Neural cell (in vitro differentiated cells): ENCODE results near the gene KCND2. TPM values are rescaled to one million over a fixed set of nuclear protein-coding genes. Genes with fewer than 3 reads are reported as not detected.

ENCODE experiments used
- H2AFZ ChIP-seq: fragments of 200-600, 300-800 bp; sonication (generic), shearing (Covaris generic); 2 replicates; pipeline ENCODE4 v1.6.0; 2014; ENCODE audit warnings: low read depth, mild to moderate bottlenecking, antibody characterized with exemption, low read length, moderate library complexity
- H3F3A ChIP-seq: fragments of 200-600 bp; shearing (Covaris generic); 2 replicates; pipeline ENCODE4 v1.6.1; 2016; ENCODE audit warnings: mild to moderate bottlenecking, moderate library complexity, mixed read lengths, antibody characterized with exemption, low read length; ENCODE audit not compliant: insufficient read depth, poor library complexity, severe bottlenecking
- H3K27ac ChIP-seq: fragments of 200-600, 300-800 bp; sonication (generic), shearing (Covaris generic); 2 replicates; pipeline ENCODE4 v1.5.1; 2014; ENCODE audit warnings: mild to moderate bottlenecking, low read length, moderate library complexity
- H3K27me3 ChIP-seq: fragments of 300-800, 200-600 bp; sonication (generic), shearing (Covaris generic); 2 replicates; pipeline ENCODE4 v1.6.0; 2014; ENCODE audit warnings: mild to moderate bottlenecking, low read depth, low read length, moderate library complexity; ENCODE audit not compliant: insufficient read depth
- H3K36me3 ChIP-seq: fragments of 300-800, 200-600 bp; sonication (generic), shearing (Covaris generic); 2 replicates; pipeline ENCODE4 v1.5.1; 2014; ENCODE audit warnings: mild to moderate bottlenecking, antibody characterized with exemption, low read length, moderate library complexity; ENCODE audit not compliant: insufficient read depth
- H3K4me2 ChIP-seq: fragments of 300-800, 200-600 bp; sonication (generic), shearing (Covaris generic); 2 replicates; pipeline ENCODE4 v1.6.0; 2014; ENCODE audit warnings: mild to moderate bottlenecking, low read length
- H3K4me3 ChIP-seq: fragments of 300-800, 200-600 bp; sonication (generic), shearing (Covaris generic); 2 replicates; pipeline ENCODE4 v1.5.1; 2014; ENCODE audit warnings: mild to moderate bottlenecking, low read length, moderate library complexity
- H3K79me2 ChIP-seq: fragments of 200-600 bp; shearing (Covaris generic); replicated peaks from 2 replicates; pipeline ENCODE4 v1.6.0; 2014; ENCODE audit warnings: mild to moderate bottlenecking, low read length, moderate library complexity; ENCODE audit not compliant: insufficient read depth
- H3K9ac ChIP-seq: fragments of 300-800, 200-600 bp; sonication (generic), shearing (Covaris generic); 2 replicates; pipeline ENCODE4 v1.6.1; 2016; ENCODE audit warnings: mild to moderate bottlenecking, low read length, mixed read lengths
- H3K9me2 ChIP-seq: fragments of 200-600 bp; shearing (Covaris generic); 2 replicates; pipeline ENCODE4 v1.6.1; 2016; ENCODE audit warnings: mild to moderate bottlenecking, low read length, mixed read lengths; ENCODE audit not compliant: insufficient read depth
- H3K9me3 ChIP-seq: fragments of 200-600, 300-800 bp; sonication (generic), shearing (Covaris generic); 2 replicates; pipeline ENCODE4 v1.6.1; 2016; ENCODE audit warnings: mild to moderate bottlenecking, mixed run types, low read length, moderate library complexity, mixed read lengths
- H4K20me1 ChIP-seq: fragments of 200-600 bp; shearing (Covaris generic); 2 replicates; pipeline ENCODE4 v1.6.1; 2016; ENCODE audit warnings: mild to moderate bottlenecking, mixed run types; ENCODE audit not compliant: insufficient read depth
- CTCF ChIP-seq: fragments of 450-650 bp; IDR thresholded peaks from 2 replicates; pipeline ENCODE4 v1.5.1; 2014; ENCODE audit warnings: antibody characterized with exemption, mild to moderate bottlenecking, moderate library complexity; ENCODE audit not compliant: poor library complexity, severe bottlenecking
- EP300 ChIP-seq: fragments of 450-650 bp; conservative IDR thresholded peaks from 2 replicates; pipeline ENCODE4 v1.6.1; 2014; ENCODE audit warnings: antibody characterized with exemption, mild to moderate bottlenecking, moderate library complexity; ENCODE audit not compliant: poor library complexity, severe bottlenecking
- EZH2 ChIP-seq: fragments of 200-600, 300-800 bp; shearing (Covaris generic), sonication (generic); IDR thresholded peaks from 2 replicates; pipeline ENCODE4 v1.6.1; 2014; ENCODE audit warnings: antibody characterized with exemption, low read length, borderline replicate concordance, mild to moderate bottlenecking; ENCODE audit not compliant: insufficient read depth, poor library complexity, severe bottlenecking
- MXI1 ChIP-seq: fragments of 450-650 bp; conservative IDR thresholded peaks from 2 replicates; pipeline ENCODE4 v1.6.1; 2014; ENCODE audit warnings: antibody characterized with exemption, mild to moderate bottlenecking; ENCODE audit not compliant: poor library complexity, severe bottlenecking
- POLR2AphosphoS5 ChIP-seq: IDR thresholded peaks from 2 replicates; pipeline ENCODE4 v1.6.1; 2012
- RAD21 ChIP-seq: fragments of 450-650 bp; conservative IDR thresholded peaks from 2 replicates; pipeline ENCODE4 v1.6.1; 2014; ENCODE audit warnings: antibody characterized with exemption, mild to moderate bottlenecking, moderate library complexity
- SMC3 ChIP-seq: fragments of 450-650 bp; conservative IDR thresholded peaks from 2 replicates; pipeline ENCODE4 v1.6.1; 2014; ENCODE audit warnings: antibody characterized with exemption, mild to moderate bottlenecking, moderate library complexity; ENCODE audit not compliant: poor library complexity
- TAF1 ChIP-seq: IDR thresholded peaks from 2 replicates; pipeline ENCODE4 v1.6.1; 2012; ENCODE audit warnings: low read depth
- polyA plus RNA-seq: library from polyadenylated mRNA; depleted of rRNA; stranded (reverse); fragments of >200 nt; gene quantifications from 2 replicates; pipeline ENCODE4 v1.2.3, GENCODE V29; 2014
- TF ChIP-seq, protein P1 (sequence below): IDR thresholded peaks from 2 replicates; pipeline ENCODE4 v1.6.1; 2012; ENCODE audit warnings: borderline replicate concordance

The KCND2 gene
- polyA plus RNA-seq, 1 donor from 2014 or later = 11.0 TPM

DNA sequence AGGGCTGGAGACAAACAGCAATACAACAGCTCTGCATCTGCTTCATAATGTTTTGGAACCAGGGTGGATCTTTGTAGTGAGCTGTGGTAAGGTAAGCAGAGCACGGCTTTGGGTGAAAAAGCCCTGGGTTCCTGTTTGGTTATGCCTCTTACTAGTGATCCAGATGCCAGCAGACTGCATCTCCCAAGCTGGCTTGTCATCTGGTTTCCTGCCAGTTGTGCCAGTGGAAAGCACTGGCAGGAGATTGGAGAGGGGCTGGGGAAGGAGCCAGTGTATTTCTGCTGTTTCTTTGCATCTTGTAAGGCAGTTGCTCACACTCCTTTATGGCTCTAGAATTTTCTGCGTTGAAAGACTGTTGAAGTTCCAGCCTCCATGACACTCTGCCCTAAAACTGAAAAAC, 447.3 kb downstream of the KCND2 start:
- H2AFZ ChIP-seq = no peak overlapping the region
- H3K4me3 ChIP-seq = no peak overlapping the region
- H3K9me2 ChIP-seq = no peaks in the 10 kb centered on the region
- H4K20me1 ChIP-seq = no peaks in the 10 kb centered on the region
- H3K79me2 ChIP-seq = no peaks in the 10 kb centered on the region
- H3K9me3 ChIP-seq = no peaks in the 10 kb centered on the region
- no peak for TF ChIP-seq MXI1
- TF ChIP-seq EP300 = no peak
- TF ChIP-seq POLR2AphosphoS5 = no peak
- TF ChIP-seq CTCF = no peak
- TF ChIP-seq, protein P1, sequence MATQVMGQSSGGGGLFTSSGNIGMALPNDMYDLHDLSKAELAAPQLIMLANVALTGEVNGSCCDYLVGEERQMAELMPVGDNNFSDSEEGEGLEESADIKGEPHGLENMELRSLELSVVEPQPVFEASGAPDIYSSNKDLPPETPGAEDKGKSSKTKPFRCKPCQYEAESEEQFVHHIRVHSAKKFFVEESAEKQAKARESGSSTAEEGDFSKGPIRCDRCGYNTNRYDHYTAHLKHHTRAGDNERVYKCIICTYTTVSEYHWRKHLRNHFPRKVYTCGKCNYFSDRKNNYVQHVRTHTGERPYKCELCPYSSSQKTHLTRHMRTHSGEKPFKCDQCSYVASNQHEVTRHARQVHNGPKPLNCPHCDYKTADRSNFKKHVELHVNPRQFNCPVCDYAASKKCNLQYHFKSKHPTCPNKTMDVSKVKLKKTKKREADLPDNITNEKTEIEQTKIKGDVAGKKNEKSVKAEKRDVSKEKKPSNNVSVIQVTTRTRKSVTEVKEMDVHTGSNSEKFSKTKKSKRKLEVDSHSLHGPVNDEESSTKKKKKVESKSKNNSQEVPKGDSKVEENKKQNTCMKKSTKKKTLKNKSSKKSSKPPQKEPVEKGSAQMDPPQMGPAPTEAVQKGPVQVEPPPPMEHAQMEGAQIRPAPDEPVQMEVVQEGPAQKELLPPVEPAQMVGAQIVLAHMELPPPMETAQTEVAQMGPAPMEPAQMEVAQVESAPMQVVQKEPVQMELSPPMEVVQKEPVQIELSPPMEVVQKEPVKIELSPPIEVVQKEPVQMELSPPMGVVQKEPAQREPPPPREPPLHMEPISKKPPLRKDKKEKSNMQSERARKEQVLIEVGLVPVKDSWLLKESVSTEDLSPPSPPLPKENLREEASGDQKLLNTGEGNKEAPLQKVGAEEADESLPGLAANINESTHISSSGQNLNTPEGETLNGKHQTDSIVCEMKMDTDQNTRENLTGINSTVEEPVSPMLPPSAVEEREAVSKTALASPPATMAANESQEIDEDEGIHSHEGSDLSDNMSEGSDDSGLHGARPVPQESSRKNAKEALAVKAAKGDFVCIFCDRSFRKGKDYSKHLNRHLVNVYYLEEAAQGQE = no peak
- no peak for TF ChIP-seq RAD21
- H3K9ac ChIP-seq = no peak overlapping the region
- peaks cover 8% of the 10 kb centered on the region for H3K27me3 ChIP-seq
- H3K36me3 ChIP-seq = no peaks in the 10 kb centered on the region
- no peaks in the 10 kb centered on the region for H3F3A ChIP-seq
- H3K4me2 ChIP-seq = no peak overlapping the region
- H3K27ac ChIP-seq = no peak overlapping the region

- Histone ChIP-seq H3K79me2 (no peaks in the 10 kb centered on the region), H3K4me3 (no peak overlapping the region), H3K4me2 (no peak overlapping the region), H3K36me3 (no peaks in the 10 kb centered on the region), H3K9ac (no peak overlapping the region), H3K27me3 (peaks cover 8% of the 10 kb centered on the region), H3K9me3 (no peaks in the 10 kb centered on the region), H3F3A (no peaks in the 10 kb centered on the region), H3K9me2 (no peaks in the 10 kb centered on the region), H2AFZ (no peak overlapping the region), H3K27ac (no peak overlapping the region), H4K20me1 (no peaks in the 10 kb centered on the region)
- TF ChIP-seq MXI1 (no peak), TAF1 (no peak), EP300 (no peak), SMC3 (no peak), EZH2 (no peak), POLR2AphosphoS5 (no peak), CTCF (no peak), RAD21 (no peak)
- TF ChIP-seq, protein P1 = no peak
These were observed 450.8 kb downstream of the KCND2 start for GRCh38 chr7:120723465-120724385.
